A549 (cell line): ENCODE results near the gene HSPB7. TPM values are rescaled to one million over a fixed set of nuclear protein-coding genes. Genes with fewer than 3 reads are reported as not detected.
A peak's percentile ranks its signal among the peaks of the same experiment; 100 is the strongest.

Experiments
- ATAC-seq, 2 experiments: fragments of 200-7000 bp in 1 of 2; fragments of >200 bp in 1 of 2; cut with Nextera tagmentation in 1 of 2; cut with Tn5 transposase in 1 of 2; 3 replicates each; pipeline versions ENCODE4 v1.8.0 to v1.9.1; 2018 to 2020; ENCODE audit warnings: mild to moderate bottlenecking in 1 of 2, moderate library complexity in 1 of 2
- CTCF ChIA-PET: fragments of 300-600 bp; sonication (Branson Sonifier 250); formaldehyde crosslinking; extraction: SDS; loops from one replicate; lab custom pipeline; 2021; ENCODE audit warnings: antibody characterized with exemption, inconsistent platforms; lab: Yijun Ruan, JAX
- POLR2A ChIA-PET: fragments of 350-600 bp; formaldehyde crosslinking; extraction: SDS; loops from one replicate; lab custom pipeline; 2021; ENCODE audit warnings: antibody characterized with exemption, inconsistent platforms; lab: Yijun Ruan, JAX
- DNase-seq, 2 experiments: peaks; one replicate each; pipeline versions ENCODE4 v3.0.0 to v3.0.0-alpha.2; 2011 to 2016; ENCODE audit warnings: low read depth in 1 of 2, low spot score in 1 of 2
- FAIRE-seq: peaks from 2 replicates; lab custom pipeline; 2011; peaks lifted over from hg19 to GRCh38; lab: Jason Lieb, UNC
- H3K27ac ChIP-seq, 2 experiments: fragments of >200 bp; sonication (Bioruptor Twin); formaldehyde crosslinking; 3 replicates each; pipeline ENCODE4 v1.5.1; 2016 to 2017
- H3K4me1 ChIP-seq: fragments of >200 bp; sonication (Bioruptor Twin); formaldehyde crosslinking; 3 replicates; pipeline ENCODE4 v1.6.1; 2016
- H3K4me2 ChIP-seq: fragments of >200 bp; sonication (Bioruptor Twin); formaldehyde crosslinking; 3 replicates; pipeline ENCODE4 v1.6.1; 2016
- H3K4me3 ChIP-seq: fragments of >200 bp; sonication (Bioruptor Twin); formaldehyde crosslinking; 3 replicates; pipeline ENCODE4 v1.5.1; 2016
- H3K9me3 ChIP-seq: fragments of >200 bp; sonication (Bioruptor Twin); formaldehyde crosslinking; 3 replicates; pipeline ENCODE4 v1.6.1; 2016
- ATOH8 ChIP-seq: fragments of 250-450 bp; sonication (Bioruptor Pico); IDR thresholded peaks from 2 replicates; pipeline ENCODE4 v1.5.0; 2020; ENCODE audit warnings: low read depth, mild to moderate bottlenecking, moderate library complexity
- BCL3 ChIP-seq: fragments of >200 bp; sonication (Bioruptor Twin); formaldehyde crosslinking; IDR thresholded peaks from 3 replicates; pipeline ENCODE4 v1.6.1; 2016
- BHLHE40 ChIP-seq: IDR thresholded peaks from 2 replicates; pipeline ENCODE4 v1.6.1; 2012; ENCODE audit warnings: low read depth, low read length, inconsistent platforms
- CBX8 ChIP-seq: fragments of 200-600 bp; sonication (generic); IDR thresholded peaks from 2 replicates; pipeline ENCODE4 v1.6.1; 2016
- CHD2 ChIP-seq: fragments of 150-350 bp; IDR thresholded peaks from 2 replicates; pipeline ENCODE4 v1.6.1; 2014; ENCODE audit warnings: low read length; ENCODE audit not compliant: partially characterized antibody
- CTCF ChIP-seq: fragments of >200 bp; sonication (Bioruptor Twin); formaldehyde crosslinking; IDR thresholded peaks from 3 replicates; pipeline ENCODE4 v1.5.1; 2016
- EP300 ChIP-seq, 2 experiments: fragments of >200 bp; sonication (Bioruptor Twin); formaldehyde crosslinking; IDR thresholded peaks; 2 replicates in 1 of 2; 3 replicates in 1 of 2; pipeline ENCODE4 v1.6.1; 2016 to 2017
- FOXS1 ChIP-seq: fragments of 250-450 bp; sonication (Bioruptor Pico); IDR thresholded peaks from 2 replicates; pipeline ENCODE4 v1.5.0; 2020; ENCODE audit warnings: mild to moderate bottlenecking, moderate library complexity
- GATA3 ChIP-seq: IDR thresholded peaks from 2 replicates; pipeline ENCODE4 v1.6.1; 2012; ENCODE audit warnings: borderline replicate concordance
- HMGXB4 ChIP-seq: fragments of 250-450 bp; sonication (Bioruptor Pico); IDR thresholded peaks from 2 replicates; pipeline ENCODE4 v1.5.0; 2021; ENCODE audit warnings: mild to moderate bottlenecking, moderate library complexity, borderline replicate concordance
- MAX ChIP-seq: IDR thresholded peaks from 2 replicates; pipeline ENCODE4 v1.6.1; 2012
- NFE2L2 ChIP-seq: fragments of 150-350 bp; conservative IDR thresholded peaks from 2 replicates; pipeline ENCODE4 v1.6.1; 2014; ENCODE audit warnings: low read length
- NR3C1 ChIP-seq: fragments of >200 bp; sonication (Bioruptor Twin); formaldehyde crosslinking; IDR thresholded peaks from 3 replicates; pipeline ENCODE4 v1.6.1; 2017
- PBX3 ChIP-seq: IDR thresholded peaks from 2 replicates; pipeline ENCODE4 v1.6.1; 2012
- PHF8 ChIP-seq: fragments of 200-600 bp; sonication (generic); IDR thresholded peaks from 2 replicates; pipeline ENCODE4 v1.6.1; 2016; ENCODE audit warnings: low read depth, mild to moderate bottlenecking, antibody characterized with exemption, moderate library complexity, borderline replicate concordance
- POLR2A ChIP-seq: IDR thresholded peaks from 2 replicates; pipeline ENCODE4 v1.6.1; 2012; ENCODE audit warnings: mild to moderate bottlenecking, low read length
- RAD21 ChIP-seq, 2 experiments: fragments of >200 bp in 1 of 2; sonication (Bioruptor Twin) in 1 of 2; formaldehyde crosslinking in 1 of 2; IDR thresholded peaks in 1 of 2; conservative IDR thresholded peaks in 1 of 2; 2 replicates in 1 of 2; 3 replicates in 1 of 2; pipeline ENCODE4 v1.6.1; 2012 to 2018; ENCODE audit warnings: inconsistent platforms in 1 of 2
- RNF2 ChIP-seq: fragments of 200-600 bp; sonication (generic); IDR thresholded peaks from 2 replicates; pipeline ENCODE4 v1.6.1; 2016; ENCODE audit warnings: low read depth, mild to moderate bottlenecking, antibody characterized with exemption, moderate library complexity, borderline replicate concordance
- SMC3 ChIP-seq: fragments of >200 bp; sonication (Bioruptor Twin); formaldehyde crosslinking; IDR thresholded peaks from 3 replicates; pipeline ENCODE4 v1.6.1; 2018; ENCODE audit warnings: inconsistent platforms
- TFCP2L1 ChIP-seq: fragments of 250-450 bp; sonication (Bioruptor Pico); IDR thresholded peaks from 2 replicates; pipeline ENCODE4 v1.5.0; 2021; ENCODE audit warnings: mild to moderate bottlenecking
- TP53 ChIP-seq: fragments of 250-450 bp; sonication (Bioruptor Pico); IDR thresholded peaks from 2 replicates; pipeline ENCODE4 v1.5.0; 2021; ENCODE audit warnings: mild to moderate bottlenecking, moderate library complexity
- ZC3H11A ChIP-seq: fragments of 450-650 bp; IDR thresholded peaks from 2 replicates; pipeline ENCODE4 v1.6.1; 2014; ENCODE audit warnings: antibody characterized with exemption, mild to moderate bottlenecking
- ZFP36 ChIP-seq: fragments of 450-650 bp; IDR thresholded peaks from 2 replicates; pipeline ENCODE4 v1.6.1; 2014; ENCODE audit warnings: borderline replicate concordance; ENCODE audit not compliant: partially characterized antibody
- ZNF302 ChIP-seq: fragments of 250-450 bp; sonication (Bioruptor Pico); IDR thresholded peaks from 2 replicates; pipeline ENCODE4 v1.9.0; 2021; ENCODE audit warnings: inconsistent platforms, mild to moderate bottlenecking, moderate library complexity
- ZSCAN20 ChIP-seq: fragments of 250-450 bp; sonication (Bioruptor Pico); IDR thresholded peaks from 2 replicates; pipeline ENCODE4 v1.8.0; 2022; ENCODE audit warnings: mild to moderate bottlenecking, moderate library complexity
- WGBS: methylation state at CpG from one replicate; pipeline ENCODE4 v1.1.6; 2017; ENCODE audit errors: missing lambda C conversion rate; 5-methylcytosine and 5-hydroxymethylcytosine counted together
- polyA plus RNA-seq, 4 experiments: library from polyadenylated mRNA; depleted of rRNA in 3 of 4; stranded (reverse); fragments of >200 nt; fragmentation: RNase III in 1 of 4; extraction: RNeasy Plus Mini Kit Qiagen cat#74134 plus additional on column Dnase treatment in 1 of 4; gene quantifications; 2 replicates in 3 of 4; 3 replicates in 1 of 4; pipeline ENCODE4 v1.2.3, GENCODE V29; 2011 to 2017

HSPB7 gene
- polyA plus RNA-seq, 2 of the 4 experiments (the other 2 are of a cell fraction) = not detected

GRCh38 chr1:16010837-16011236, 7.0 kb downstream of the HSPB7 start:
- no peak overlapping the region for H3K4me2 ChIP-seq
- no peak for TF ChIP-seq ZC3H11A
- no peak for TF ChIP-seq ZSCAN20
- no peak for TF ChIP-seq MAX
- FAIRE-seq (no peak), DNase-seq (no peak), ATAC-seq (no peak)
- POLR2A ChIA-PET = no interaction called here
- CTCF ChIA-PET = interaction anchor here (0.9 to 3.9 kb wide), 7 partner anchors 12 to 63 kb away, joined by 3 to 37 read pairs (median 5); no protein-coding TSS in a partner anchor
- H3K9me3 ChIP-seq = no peaks in the 10 kb centered on the region
- no peak overlapping the region for H3K27ac ChIP-seq
- peaks cover 35% of the 10 kb centered on the region for H3K4me1 ChIP-seq
- 97% methylated on average over 3 of the region's 3 CpGs for WGBS
- no peak overlapping the region for H3K4me3 ChIP-seq

- no peak for TF ChIP-seq TFCP2L1 (CRISPR knock-in tag)
- no peak for TF ChIP-seq NR3C1
- no peak for TF ChIP-seq CBX8
- no peak for TF ChIP-seq TP53 (CRISPR knock-in tag)
- no peak for TF ChIP-seq HMGXB4
- no peak for TF ChIP-seq PBX3
- no peak for TF ChIP-seq RNF2
- DNase-seq (no peak), ATAC-seq (no peak), FAIRE-seq (no peak)
- H3K4me2 ChIP-seq = no peak overlapping the region
- H3K4me3 ChIP-seq = no peak overlapping the region
- no peak overlapping the region for H3K27ac ChIP-seq
- CTCF ChIA-PET = interaction anchor here (0.6 to 3.9 kb wide), 22 partner anchors 8 to 353 kb away, joined by 3 to 37 read pairs (median 4); partner anchors contain the start of genes CLCNKA, FAM131C and HSPB7
- peaks cover 33% of the 10 kb centered on the region for H3K4me1 ChIP-seq
- WGBS = 71% methylated on average over 11 of the region's 11 CpGs
- H3K9me3 ChIP-seq = no peaks in the 10 kb centered on the region
- POLR2A ChIA-PET = no interaction called here
These were observed 8.2 kb downstream of the HSPB7 start for GRCh38 chr1:16009678-16010077.

- no peak for TF ChIP-seq NFE2L2
- peak; percentile 83 for TF ChIP-seq SMC3
- TF ChIP-seq ZFP36 = no peak
- TF ChIP-seq BCL3 = no peak
- no peak for TF ChIP-seq GATA3
- TF ChIP-seq RAD21 (conservative IDR thresholded peaks at IDR 0.05 in 1 of 2, IDR thresholded peaks at IDR 0.05 in 1 of 2) = peak; percentile 88 to 91
- TF ChIP-seq RNF2 = no peak
- TF ChIP-seq ATOH8 (CRISPR knock-in tag) = no peak
- TF ChIP-seq EP300 (IDR thresholded peaks at IDR 0.05) = no peak
- no peak for TF ChIP-seq FOXS1
- TF ChIP-seq ZNF302 (CRISPR knock-in tag) = no peak
- no peak for TF ChIP-seq CHD2
- TF ChIP-seq POLR2A = no peak
- no peak for TF ChIP-seq TFCP2L1 (CRISPR knock-in tag)
- no peak for TF ChIP-seq PHF8
- peak; percentile 84 for TF ChIP-seq CTCF
- no peak for TF ChIP-seq BHLHE40
- Histone ChIP-seq H3K9me3 (no peaks in the 10 kb centered on the region), H3K27ac (no peak overlapping the region; a peak in 1 of 6 replicates), H3K4me2 (no peak overlapping the region), H3K4me1 (peaks cover 30% of the 10 kb centered on the region), H3K4me3 (no peak overlapping the region)
- POLR2A ChIA-PET = no interaction called here
- DNase-seq = peak; percentile 49 to 74
- WGBS = 3% methylated on average over 4 of the region's 4 CpGs
- CTCF ChIA-PET = interaction anchor here (0.6 to 3.9 kb wide), 21 partner anchors 8 to 353 kb away, joined by 3 to 37 read pairs (median 4); partner anchors contain the start of genes CLCNKA, FAM131C and HSPB7
- no peak for FAIRE-seq
- ATAC-seq = peak; percentile 72 to 83
These were observed 8.8 kb downstream of the HSPB7 start for GRCh38 chr1:16009030-16009460.
